HCT116 (cell line): Measurements from ENCODE around the gene THNSL1. TPM values are rescaled to one million over a fixed set of nuclear protein-coding genes. Genes with fewer than 3 reads are reported as not detected.

Experiments used
- ATAC-seq: fragments of 200-7000 bp; cut with Tn5 transposase; 2 replicates; pipeline ENCODE4 v1.9.1; 2020; ENCODE audit warnings: mild to moderate bottlenecking, moderate library complexity
- BruUV-seq: library from RNA; stranded (reverse); fragments of 400-500 nt; replicated peaks from 2 replicates; lab custom pipeline; 2021; lab: Mats Ljungman, UMichigan
- CTCF ChIA-PET: fragments of 300-600 bp; sonication (Branson Sonifier 250); formaldehyde crosslinking; loops from one replicate; lab custom pipeline; 2021; ENCODE audit warnings: antibody characterized with exemption; lab: Charles Lee
- POLR2A ChIA-PET: fragments of 300-600, 350-600 bp; sonication (Branson Sonifier 250); formaldehyde crosslinking; loops from one replicate; lab custom pipeline; 2021; ENCODE audit warnings: antibody characterized with exemption; lab: Charles Lee
- RAD21 ChIA-PET, 2 experiments: fragments of 300-600 bp; sonication (Branson Sonifier 250); formaldehyde crosslinking; loops; one replicate each; lab custom pipeline; 2023; ENCODE audit warnings: low total read pairs in 2 of 2; ENCODE audit not compliant: uncharacterized antibody in 2 of 2, unreplicated experiment in 2 of 2, low non-redundant PET in 1 of 2; lab: Charles Lee
- DNase-seq: peaks from one replicate; pipeline ENCODE4 v3.0.0-alpha.2; 2010; ENCODE audit warnings: low read depth, low spot score
- H2AFZ ChIP-seq: fragments of 200-600 bp; shearing (Covaris generic), sonication (generic); 2 replicates; pipeline ENCODE4 v1.6.1; 2017; ENCODE audit warnings: low read depth, mixed run types, mixed read lengths, antibody characterized with exemption, low read length; ENCODE audit not compliant: poor library complexity, severe bottlenecking
- H3K27ac ChIP-seq: 2 replicates; pipeline ENCODE4 v1.5.1; 2012; ENCODE audit warnings: low read depth, low read length
- H3K27me3 ChIP-seq: fragments of 200-600 bp; sonication (generic); 2 replicates; pipeline ENCODE4 v1.6.1; 2016; ENCODE audit warnings: mixed run types, low read length, mixed read lengths; ENCODE audit not compliant: insufficient read depth
- H3K36me3 ChIP-seq, 2 experiments: fragments of 200-500 bp in 1 of 2; fragments of 200-600 bp in 1 of 2; sonication (Bioruptor generic) in 1 of 2; sonication (generic) in 1 of 2; 2 replicates each; pipeline versions ENCODE4 v1.5.1 to v1.6.1; 2014 to 2016; ENCODE audit warnings: low read length in 2 of 2, inconsistent platforms in 1 of 2, mixed read lengths in 1 of 2, mixed run types in 1 of 2; ENCODE audit not compliant: insufficient read depth in 2 of 2, control insufficient read depth in 1 of 2
- H3K4me1 ChIP-seq, 2 experiments: fragments of 200-600 bp in 1 of 2; sonication (generic) in 1 of 2; 2 replicates each; pipeline versions ENCODE4 v1.5.1 to v1.6.1; 2012 to 2017; ENCODE audit warnings: low read length in 2 of 2, inconsistent platforms in 1 of 2, mild to moderate bottlenecking in 1 of 2, mixed read lengths in 1 of 2, mixed run types in 1 of 2, moderate library complexity in 1 of 2; ENCODE audit not compliant: insufficient read depth in 2 of 2, control insufficient read depth in 1 of 2
- H3K4me2 ChIP-seq: fragments of 200-600 bp; sonication (generic); 2 replicates; pipeline ENCODE4 v1.6.1; 2017; ENCODE audit warnings: mixed run types, low read length, mixed read lengths
- H3K4me3 ChIP-seq, 2 experiments: fragments of 200-600 bp in 1 of 2; sonication (generic) in 1 of 2; replicated peaks in 1 of 2; 2 replicates each; pipeline ENCODE4 v1.5.1; 2011 to 2016; ENCODE audit warnings: low read length in 2 of 2, control low read depth in 1 of 2, low read depth in 1 of 2, mild to moderate bottlenecking in 1 of 2, mixed read lengths in 1 of 2, mixed run types in 1 of 2
- H3K79me2 ChIP-seq: fragments of 200-600 bp; sonication (generic); 2 replicates; pipeline ENCODE4 v1.6.1; 2017; ENCODE audit warnings: mild to moderate bottlenecking, mixed run types, low read length, moderate library complexity, mixed read lengths; ENCODE audit not compliant: insufficient read depth
- H3K9ac ChIP-seq: fragments of 200-600 bp; sonication (generic); 2 replicates; pipeline ENCODE4 v1.6.1; 2016; ENCODE audit warnings: low read length, mixed read lengths
- H3K9me2 ChIP-seq: fragments of 200-600 bp; sonication (generic), shearing (Covaris generic); 2 replicates; pipeline ENCODE4 v1.6.1; 2017; ENCODE audit warnings: mixed run types, mild to moderate bottlenecking, moderate library complexity; ENCODE audit not compliant: insufficient read depth
- H3K9me3 ChIP-seq, 2 experiments: fragments of 200-500 bp in 1 of 2; fragments of 200-600 bp in 1 of 2; sonication (Bioruptor generic) in 1 of 2; sonication (generic) in 1 of 2; 2 replicates each; pipeline ENCODE4 v1.6.1; 2014 to 2017; ENCODE audit warnings: low read length in 2 of 2, mixed read lengths in 2 of 2, inconsistent platforms in 1 of 2, low read depth in 1 of 2, mild to moderate bottlenecking in 1 of 2, mixed run types in 1 of 2, moderate library complexity in 1 of 2; ENCODE audit not compliant: control insufficient read depth in 1 of 2, insufficient read depth in 1 of 2
- H4K20me1 ChIP-seq: fragments of 200-600 bp; sonication (generic), shearing (Covaris generic); 2 replicates; pipeline ENCODE4 v1.6.1; 2017; ENCODE audit warnings: mixed run types, mild to moderate bottlenecking, moderate library complexity; ENCODE audit not compliant: insufficient read depth
- CTCF ChIP-seq, 3 experiments: fragments of 200-600 bp in 1 of 3; sonication (generic) in 1 of 3; IDR thresholded peaks in 2 of 3; conservative IDR thresholded peaks in 1 of 3; 2 replicates each; pipeline ENCODE4 v1.5.1; 2012 to 2017; ENCODE audit warnings: low read depth in 2 of 3, low read length in 2 of 3, antibody characterized with exemption in 1 of 3, borderline replicate concordance in 1 of 3, control low read depth in 1 of 3, mild to moderate bottlenecking in 1 of 3, mixed read lengths in 1 of 3, mixed run types in 1 of 3, moderate library complexity in 1 of 3; ENCODE audit not compliant: insufficient read depth in 1 of 3
- EGR1 ChIP-seq: IDR thresholded peaks from 2 replicates; pipeline ENCODE4 v1.6.1; 2012; ENCODE audit warnings: low read depth
- ELF1 ChIP-seq: IDR thresholded peaks from 2 replicates; pipeline ENCODE4 v1.6.1; 2012; ENCODE audit warnings: low read depth, borderline replicate concordance
- EZH2 ChIP-seq: fragments of 200-600 bp; sonication (generic); IDR thresholded peaks from 2 replicates; pipeline ENCODE4 v1.6.1; 2017; ENCODE audit warnings: antibody characterized with exemption, mixed run types
- EZH2phosphoT487 ChIP-seq: fragments of 200-600 bp; IDR thresholded peaks from 2 replicates; pipeline ENCODE4 v1.6.1; 2018; ENCODE audit warnings: antibody characterized with exemption, borderline replicate concordance
- RAD21 ChIP-seq: IDR thresholded peaks from 2 replicates; pipeline ENCODE4 v1.6.1; 2012; ENCODE audit warnings: low read depth, mild to moderate bottlenecking
- YY1 ChIP-seq: IDR thresholded peaks from 2 replicates; pipeline ENCODE4 v1.6.1; 2011; ENCODE audit warnings: low read length, low read depth, moderate library complexity, mild to moderate bottlenecking; ENCODE audit not compliant: insufficient replicate concordance; ENCODE audit errors: extremely low read depth
- ZFX ChIP-seq: fragments of 450-650 bp; IDR thresholded peaks from 2 replicates; pipeline ENCODE4 v1.6.1; 2017
- intact Hi-C: fragments of 100-400 bp; cut with micrococcal nuclease; formaldehyde crosslinking; loops from 2 replicates; pipeline ENCODE4 v1.10.0; 2022
- total RNA-seq: library from RNA; stranded (reverse); gene quantifications from one replicate; pipeline ENCODE4 v1.2.1, GENCODE V29; 2021; ENCODE audit not compliant: unreplicated experiment
- TF ChIP-seq, protein P1 (sequence below): IDR thresholded peaks from 2 replicates; pipeline ENCODE4 v1.6.1; 2012; ENCODE audit warnings: low read depth

The THNSL1 gene
- total RNA-seq, 1 experiment from 2014 or later: 7.7 TPM

DNA sequence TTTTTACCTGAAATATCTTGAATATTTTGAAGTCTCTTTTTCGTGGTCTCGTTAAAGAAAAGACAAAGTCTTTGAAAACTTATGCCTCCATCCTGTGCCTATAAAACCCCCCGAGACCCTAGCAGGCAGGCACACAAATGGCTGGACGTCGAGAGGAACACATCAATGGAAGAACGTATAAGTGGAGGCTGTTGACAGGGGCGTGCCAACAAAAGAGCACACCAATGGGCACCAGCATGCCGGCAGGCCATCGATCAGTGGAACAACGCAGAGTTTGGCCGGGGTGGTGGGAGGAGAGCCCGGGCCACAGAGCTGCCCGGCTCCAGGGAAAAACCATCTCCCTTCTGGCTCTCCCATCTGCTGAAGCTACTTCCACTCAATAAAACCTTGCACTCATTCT lies 25.1 kb upstream of the THNSL1 start (continued):
- TF ChIP-seq CTCF (IDR thresholded peaks at IDR 0.05 in 2 of 3, conservative IDR thresholded peaks at IDR 0.05 in 1 of 3; ENCODE audit: borderline replicate concordance in 1 of 3, insufficient read depth in 1 of 3, low read depth in 2 of 3, low read length in 2 of 3) (no peak), ZFX (no peak)

DNA sequence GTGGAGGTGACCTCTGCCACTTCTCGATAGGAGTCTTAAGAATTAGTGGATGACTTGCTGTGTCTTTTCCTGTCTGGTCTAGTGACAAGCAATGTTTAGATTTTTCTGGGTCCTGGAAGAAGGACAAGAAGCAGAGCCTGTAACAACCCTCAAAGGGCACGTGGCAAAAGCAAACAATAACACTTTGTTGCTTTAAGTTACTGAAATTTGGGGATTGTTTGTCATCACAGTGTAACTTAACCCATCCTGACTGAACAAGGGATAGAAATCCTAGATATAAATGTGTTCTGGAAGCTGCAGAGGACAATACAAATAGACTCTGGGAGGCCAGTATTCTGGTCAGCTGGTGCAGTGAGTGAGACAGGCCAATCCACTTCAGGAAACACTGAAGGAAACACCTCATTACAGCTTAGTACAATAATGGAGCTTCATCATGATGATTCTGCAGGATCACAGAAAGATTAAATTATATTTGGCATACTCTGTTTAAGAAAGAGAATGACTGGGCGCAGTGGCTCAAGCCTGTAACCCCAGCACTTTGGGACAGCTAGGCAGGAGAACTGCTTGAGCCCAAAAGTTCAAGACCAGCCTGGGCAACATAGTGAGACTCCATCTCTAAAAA lies 23.8 kb upstream of the THNSL1 start:
- Histone ChIP-seq H3K4me3 (no peak overlapping the region), H3K4me1 (no peaks in the 10 kb centered on the region), H3K9me2 (no peaks in the 10 kb centered on the region), H3K9me3 (no peaks in the 10 kb centered on the region), H3K9ac (no peak overlapping the region), H3K36me3 (no peaks in the 10 kb centered on the region), H3K4me2 (no peak overlapping the region), H3K27ac (no peak overlapping the region), H4K20me1 (no peaks in the 10 kb centered on the region), H3K27me3 (no peaks in the 10 kb centered on the region), H2AFZ (no peak overlapping the region), H3K79me2 (no peaks in the 10 kb centered on the region)
- intact Hi-C loops: no loop called here
- ChIA-PET RAD21 (no interaction called here), CTCF (no interaction called here), POLR2A (no interaction called here)
- DNase-seq: no peak
- no peak for ATAC-seq
- no peak for TF ChIP-seq EZH2
- TF ChIP-seq RAD21: no peak
- TF ChIP-seq EGR1: no peak
- TF ChIP-seq ELF1: no peak
- no peak for TF ChIP-seq EZH2phosphoT487
- TF ChIP-seq ZFX: no peak
- TF ChIP-seq, protein P1, sequence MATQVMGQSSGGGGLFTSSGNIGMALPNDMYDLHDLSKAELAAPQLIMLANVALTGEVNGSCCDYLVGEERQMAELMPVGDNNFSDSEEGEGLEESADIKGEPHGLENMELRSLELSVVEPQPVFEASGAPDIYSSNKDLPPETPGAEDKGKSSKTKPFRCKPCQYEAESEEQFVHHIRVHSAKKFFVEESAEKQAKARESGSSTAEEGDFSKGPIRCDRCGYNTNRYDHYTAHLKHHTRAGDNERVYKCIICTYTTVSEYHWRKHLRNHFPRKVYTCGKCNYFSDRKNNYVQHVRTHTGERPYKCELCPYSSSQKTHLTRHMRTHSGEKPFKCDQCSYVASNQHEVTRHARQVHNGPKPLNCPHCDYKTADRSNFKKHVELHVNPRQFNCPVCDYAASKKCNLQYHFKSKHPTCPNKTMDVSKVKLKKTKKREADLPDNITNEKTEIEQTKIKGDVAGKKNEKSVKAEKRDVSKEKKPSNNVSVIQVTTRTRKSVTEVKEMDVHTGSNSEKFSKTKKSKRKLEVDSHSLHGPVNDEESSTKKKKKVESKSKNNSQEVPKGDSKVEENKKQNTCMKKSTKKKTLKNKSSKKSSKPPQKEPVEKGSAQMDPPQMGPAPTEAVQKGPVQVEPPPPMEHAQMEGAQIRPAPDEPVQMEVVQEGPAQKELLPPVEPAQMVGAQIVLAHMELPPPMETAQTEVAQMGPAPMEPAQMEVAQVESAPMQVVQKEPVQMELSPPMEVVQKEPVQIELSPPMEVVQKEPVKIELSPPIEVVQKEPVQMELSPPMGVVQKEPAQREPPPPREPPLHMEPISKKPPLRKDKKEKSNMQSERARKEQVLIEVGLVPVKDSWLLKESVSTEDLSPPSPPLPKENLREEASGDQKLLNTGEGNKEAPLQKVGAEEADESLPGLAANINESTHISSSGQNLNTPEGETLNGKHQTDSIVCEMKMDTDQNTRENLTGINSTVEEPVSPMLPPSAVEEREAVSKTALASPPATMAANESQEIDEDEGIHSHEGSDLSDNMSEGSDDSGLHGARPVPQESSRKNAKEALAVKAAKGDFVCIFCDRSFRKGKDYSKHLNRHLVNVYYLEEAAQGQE: no peak
- TF ChIP-seq YY1: no peak
- BruUV-seq: no TSS peak
